OCI-LY7 (cell line): Measurements from ENCODE around the gene NDUFB2.

Experiments used
- CTCF ChIP-seq: fragments of 200-600 bp; sonication (generic); conservative IDR thresholded peaks from 2 replicates; pipeline ENCODE4 v1.5.1; 2014; ENCODE audit warnings: mild to moderate bottlenecking, antibody characterized with exemption, low read length, moderate library complexity, mixed read lengths
- EZH2phosphoT487 ChIP-seq: fragments of 200-600 bp; sonication (generic); IDR thresholded peaks from 2 replicates; pipeline ENCODE4 v1.6.1; 2018; ENCODE audit warnings: low read depth, borderline replicate concordance, mild to moderate bottlenecking, mixed run types, antibody characterized with exemption, low read length, moderate library complexity, mixed read lengths

GRCh38 chr7:140659856-140660255, 36.7 kb upstream of the NDUFB2 start:
- no peak for TF ChIP-seq CTCF
- TF ChIP-seq EZH2phosphoT487: no peak
